ENCODE data around the gene MMRN1. TPM values are rescaled to one million over a fixed set of nuclear protein-coding genes. Genes with fewer than 3 reads are reported as not detected.

MMRN1 gene
- total and polyA plus RNA-seq, 2 of the 8 experiments (the other 6 are each of a cell fraction or from before 2014, with no cell fraction given): not detected

DNA sequence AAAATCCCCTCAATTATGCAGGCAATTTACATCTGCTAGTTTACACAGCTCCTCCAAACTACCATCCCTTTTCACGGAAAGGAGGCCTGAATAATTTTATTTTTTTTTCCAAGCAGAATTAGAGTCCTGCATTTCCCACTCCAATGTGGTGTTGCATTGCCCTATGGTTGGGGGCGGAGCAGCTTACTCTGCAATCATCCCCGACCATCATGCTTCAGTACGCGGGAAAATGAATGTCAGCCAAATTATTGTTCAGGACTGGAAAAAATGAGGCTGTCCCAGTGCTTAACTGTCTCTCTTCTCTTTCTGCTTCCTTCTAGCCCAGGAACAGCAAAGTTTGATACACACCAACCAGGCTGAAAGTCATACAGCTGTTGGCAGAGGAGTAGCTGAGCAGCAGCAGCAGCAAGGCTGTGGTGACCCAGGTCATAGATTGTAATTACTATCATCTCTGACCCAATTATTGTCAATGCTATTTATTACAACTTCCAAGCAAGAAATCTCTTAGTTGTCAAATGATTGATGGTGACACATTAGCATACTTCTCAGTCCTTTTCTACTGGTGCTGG is 28.3 kb downstream of the MMRN1 start:
- Histone ChIP-seq H3K18ac (ENCODE audit: extremely low read depth, low read length) (no peak overlapping the region), H3K4me3 (ENCODE audit: extremely low read depth in 1 of 4, insufficient read depth in 2 of 4, low read depth in 3 of 4, low read length in 4 of 4) (no peak overlapping the region), H2BK20ac (ENCODE audit: low read length) (no peak overlapping the region), H3K79me2 (ENCODE audit: control insufficient read depth in 1 of 2, insufficient read depth in 2 of 2, low read length in 2 of 2) (no peaks in the 10 kb centered on the region), H2BK120ac (replicated peaks; ENCODE audit: low read depth, low read length) (no peak overlapping the region), H2BK12ac (ENCODE audit: low read depth, low read length) (no peak overlapping the region), H3K36me3 (ENCODE audit: control insufficient read depth in 2 of 4, insufficient read depth in 4 of 4, low read length in 3 of 4) (no peaks in the 10 kb centered on the region), H3K79me1 (ENCODE audit: low read depth, low read length) (no peaks in the 10 kb centered on the region), H3K23me2 (ENCODE audit: low read depth, low read length) (no peaks in the 10 kb centered on the region), H2BK5ac (ENCODE audit: low read depth, low read length) (no peak overlapping the region), H2AFZ (ENCODE audit: low read length) (0 out of 2 replicates have a peak overlapping the region, but pooled peaks have one; percentile 55), H3K9me3 (ENCODE audit: insufficient read depth in 2 of 2, low read depth in 1 of 2, low read length in 1 of 2) (no peaks in the 10 kb centered on the region), H3K27ac (ENCODE audit: low read depth, low read length) (no peak overlapping the region), H4K5ac (ENCODE audit: insufficient read length, low read depth, low read length) (no peak overlapping the region), H3K23ac (ENCODE audit: insufficient read length) (no peak overlapping the region), H4K20me1 (replicated peaks in 1 of 2; ENCODE audit: control insufficient read depth in 1 of 2, insufficient read depth in 2 of 2, low read length in 2 of 2) (no peaks in the 10 kb centered on the region), H3K9ac (replicated peaks in 1 of 4; ENCODE audit: extremely low read depth in 1 of 4, low read depth in 3 of 4, low read length in 3 of 4) (no peak overlapping the region), H2BK15ac (ENCODE audit: low read length) (no peak overlapping the region), H3K56ac (replicated peaks; ENCODE audit: insufficient read length, low read depth, low read length) (no peak overlapping the region), H4K91ac (replicated peaks; ENCODE audit: insufficient read length, low read length) (no peak overlapping the region), H2AK5ac (ENCODE audit: low read depth, low read length) (no peak overlapping the region), H3K4me1 (replicated peaks in 1 of 4; ENCODE audit: control insufficient read depth in 3 of 4, insufficient read depth in 4 of 4, low read length in 3 of 4) (no peaks in the 10 kb centered on the region), H3K14ac (ENCODE audit: insufficient read length) (no peak overlapping the region), H3K4ac (replicated peaks; ENCODE audit: insufficient read length, low read depth, low read length) (no peak overlapping the region), H3K27me3 (replicated peaks in 1 of 4; ENCODE audit: control insufficient read depth in 3 of 4, extremely low read depth in 1 of 4, insufficient read depth in 3 of 4, low read length in 3 of 4) (no peaks in the 10 kb centered on the region), H4K8ac (ENCODE audit: extremely low read depth, insufficient read depth, low read length) (no peak overlapping the region), H3K4me2 (ENCODE audit: insufficient read depth in 1 of 2, low read depth in 2 of 2, low read length in 2 of 2) (no peak overlapping the region)
- ChIA-PET POLR2A (ENCODE audit: partially characterized antibody) (no interaction called here), CTCF (ENCODE audit: partially characterized antibody) (interaction anchor here (0.7 to 1.6 kb wide), 4 partner anchors 13 to 29 kb away, joined by 3 to 5 read pairs (median 4); no protein-coding TSS in a partner anchor)
- 90% methylated on average over 5 of the region's 5 CpGs; no CpG with 5 or more reads in 1 of the 2 experiments for WGBS, 2 experiments (ENCODE audit: extremely low coverage in 1 of 2, insufficient coverage in 1 of 2, insufficient read length in 1 of 2, insufficient replicate concordance in 2 of 2, low coverage in 1 of 2, low lambda C conversion rate in 2 of 2, missing lambda C conversion rate in 1 of 2)
- no peak for DNase-seq (ENCODE audit: low read depth in 1 of 2, low spot score in 2 of 2)
- TF ChIP-seq, protein P1, sequence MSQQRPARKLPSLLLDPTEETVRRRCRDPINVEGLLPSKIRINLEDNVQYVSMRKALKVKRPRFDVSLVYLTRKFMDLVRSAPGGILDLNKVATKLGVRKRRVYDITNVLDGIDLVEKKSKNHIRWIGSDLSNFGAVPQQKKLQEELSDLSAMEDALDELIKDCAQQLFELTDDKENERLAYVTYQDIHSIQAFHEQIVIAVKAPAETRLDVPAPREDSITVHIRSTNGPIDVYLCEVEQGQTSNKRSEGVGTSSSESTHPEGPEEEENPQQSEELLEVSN (IDR thresholded peaks at IDR 0.05): no peak
- TF ChIP-seq TAF7 (optimal IDR thresholded peaks at IDR 0.05; ENCODE audit: borderline replicate concordance, low read depth, low read length): no peak
- TF ChIP-seq GTF2F1 (IDR thresholded peaks at IDR 0.05; ENCODE audit: borderline replicate concordance, low read depth, low read length): no peak
- TF ChIP-seq PHF8 (conservative IDR thresholded peaks at IDR 0.05; ENCODE audit: low read depth, low read length): no peak
- FAIRE-seq: no peak
